GM21786 (cell line): Measurements from ENCODE around the gene ENTHD1.
"Not testable (repeated sequence)": the region's sequence is repeated elsewhere in the genome, so short reads cannot be mapped to it uniquely, and the experiment has no call there.

Experiments
- ATAC-seq: cut with Tn5 transposase; IDR thresholded peaks from one replicate; pipeline ENCODE4 v1.9.1; 2021; ENCODE audit not compliant: unreplicated experiment

Gene ENTHD1

DNA sequence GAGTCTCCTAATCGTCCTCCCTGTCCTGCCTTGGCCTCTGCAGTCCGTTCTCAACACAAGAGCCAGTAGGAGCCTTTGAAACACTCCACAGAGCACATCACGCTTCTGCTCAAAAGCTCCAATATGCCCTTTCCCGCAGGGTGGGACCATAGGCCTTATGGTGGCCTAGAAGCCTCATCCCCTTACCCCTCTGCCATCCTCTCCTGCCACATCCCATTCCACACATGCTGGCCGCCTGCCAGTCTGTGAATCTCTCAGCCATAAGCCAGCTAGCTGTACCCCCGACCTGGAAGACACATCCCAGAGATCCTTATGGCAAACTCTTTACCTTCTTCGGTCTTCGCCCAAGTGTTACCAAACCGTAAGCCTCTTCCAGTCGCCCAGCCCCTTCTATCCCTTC lies 157.8 kb downstream of the ENTHD1 start:
- ATAC-seq, result no peak

GRCh38 chr22:39734866-39735265 lies 158.7 kb downstream of the ENTHD1 start:
- no peak for ATAC-seq

DNA sequence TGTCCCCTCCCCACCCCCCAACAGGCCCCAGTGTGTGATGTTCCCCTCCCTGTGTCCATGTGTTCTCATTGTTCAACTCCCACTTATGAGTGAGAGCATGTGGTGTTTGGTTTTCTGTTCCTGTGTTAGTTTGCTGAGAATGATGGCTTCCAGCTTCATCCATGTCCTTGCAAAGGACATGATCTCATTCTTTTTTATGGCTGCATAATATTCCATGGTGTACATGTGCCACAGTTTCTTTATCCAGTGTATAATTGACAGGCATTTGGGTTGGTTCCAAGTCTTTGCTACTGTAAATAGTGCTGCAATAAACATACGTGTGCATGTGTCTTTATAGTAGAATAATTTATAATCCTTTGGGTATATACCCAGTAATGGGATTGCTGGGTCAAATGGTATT lies 159.5 kb downstream of the ENTHD1 start:
- ATAC-seq, result not testable (repeated sequence)

- ATAC-seq, result no peak
These were observed 160.4 kb downstream of the ENTHD1 start for GRCh38 chr22:39733191-39733590.

- ATAC-seq, result no peak
These were observed 160.9 kb downstream of the ENTHD1 start for GRCh38 chr22:39732625-39733024.

GRCh38 chr22:39731881-39732555 lies 161.5 kb downstream of the ENTHD1 start:
- no peak for ATAC-seq

- ATAC-seq, result no peak
These were observed 162.1 kb downstream of the ENTHD1 start for GRCh38 chr22:39731481-39731880.

DNA sequence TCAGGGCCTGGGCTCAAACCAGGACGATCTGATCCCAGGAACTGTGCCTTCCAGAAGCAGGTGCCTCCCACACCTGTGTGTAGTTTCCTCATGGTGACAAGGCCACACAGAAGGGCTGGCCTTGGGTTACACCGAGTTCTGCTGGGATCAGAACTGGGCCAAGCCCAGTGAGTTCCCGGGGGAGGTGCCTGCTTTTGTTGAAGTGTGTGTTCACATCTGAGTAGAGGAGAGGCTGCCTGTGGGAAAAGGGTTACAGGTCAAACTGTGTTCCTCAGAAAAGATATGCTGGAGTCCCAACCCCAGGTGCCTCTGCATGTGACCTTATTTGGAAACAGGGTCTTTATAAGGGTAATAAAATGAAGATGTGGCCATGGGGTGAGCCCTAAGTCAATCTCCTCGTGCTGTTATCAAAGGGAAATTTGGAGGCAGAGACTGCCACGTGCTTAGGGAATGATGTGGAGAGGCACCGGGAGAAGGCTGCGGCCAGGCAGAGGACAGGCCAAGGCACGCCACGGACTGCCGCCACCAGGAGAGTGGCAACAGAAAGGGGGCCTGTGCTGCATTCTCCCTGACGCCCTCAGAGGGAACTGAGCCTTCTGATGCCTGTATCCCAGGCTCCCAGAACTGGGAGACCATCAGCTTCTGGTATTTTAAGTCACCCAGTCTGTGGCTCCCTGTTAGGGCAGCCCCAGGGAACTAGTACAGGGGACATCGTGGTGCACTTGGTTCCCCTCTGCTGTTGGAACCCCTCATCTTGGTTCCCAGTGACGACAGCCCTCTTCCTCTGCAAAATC lies 164.2 kb downstream of the ENTHD1 start:
- no peak for ATAC-seq

GRCh38 chr22:39728236-39728860 lies 165.2 kb downstream of the ENTHD1 start:
- ATAC-seq, result no peak

DNA sequence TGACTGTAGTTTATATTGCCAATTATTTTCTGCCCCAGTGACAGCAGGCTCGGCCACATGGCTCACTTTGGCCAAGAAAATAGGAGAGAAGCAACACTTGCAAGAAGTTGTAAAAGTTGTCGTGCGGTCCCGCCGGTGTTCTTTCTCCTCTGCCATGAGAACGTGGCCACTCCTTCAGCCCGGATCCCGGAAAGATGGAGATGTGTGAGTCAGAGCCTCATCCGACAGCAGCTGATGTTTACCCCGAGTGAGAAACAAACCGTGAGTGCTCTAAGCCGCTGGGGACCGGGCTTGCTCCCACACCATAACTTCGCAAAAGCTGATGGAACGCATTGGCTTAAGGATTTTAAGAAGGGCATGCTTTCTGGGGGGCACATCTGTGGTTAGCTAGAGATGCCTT lies 166.0 kb downstream of the ENTHD1 start:
- no peak for ATAC-seq

DNA sequence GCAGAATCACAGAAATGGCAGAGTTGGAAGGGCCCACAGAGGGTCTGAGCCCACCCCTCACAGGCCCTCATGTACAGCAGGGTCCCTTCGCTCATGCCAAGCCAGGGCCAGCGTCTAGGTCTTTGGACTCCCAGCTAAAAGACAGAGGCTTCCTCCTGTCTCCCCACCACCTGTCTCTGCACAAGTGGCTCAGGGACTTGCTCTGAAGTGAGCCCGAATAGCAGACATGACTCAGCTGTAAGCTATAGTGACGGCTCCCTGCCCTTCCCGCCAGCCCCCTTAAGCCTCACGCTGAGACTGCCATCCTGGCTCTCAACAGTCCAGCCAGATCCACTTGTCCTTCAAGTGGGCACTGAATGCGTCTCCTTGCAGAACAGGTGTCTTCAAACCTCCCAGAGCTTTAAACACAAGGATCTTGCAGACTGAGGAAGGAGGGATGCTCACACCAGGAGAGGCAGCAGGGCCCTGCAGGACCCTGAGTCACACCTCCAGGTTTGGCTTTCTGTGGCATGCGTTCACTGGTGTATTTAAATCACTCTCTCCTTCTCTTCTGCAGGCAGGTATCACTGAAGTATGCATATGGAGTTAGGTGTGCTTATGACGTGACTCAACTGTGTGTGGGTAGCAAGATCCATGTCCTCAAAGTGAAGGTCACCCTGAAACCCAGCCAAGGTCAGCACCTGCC lies 168.1 kb downstream of the ENTHD1 start:
- ATAC-seq, result no peak

DNA sequence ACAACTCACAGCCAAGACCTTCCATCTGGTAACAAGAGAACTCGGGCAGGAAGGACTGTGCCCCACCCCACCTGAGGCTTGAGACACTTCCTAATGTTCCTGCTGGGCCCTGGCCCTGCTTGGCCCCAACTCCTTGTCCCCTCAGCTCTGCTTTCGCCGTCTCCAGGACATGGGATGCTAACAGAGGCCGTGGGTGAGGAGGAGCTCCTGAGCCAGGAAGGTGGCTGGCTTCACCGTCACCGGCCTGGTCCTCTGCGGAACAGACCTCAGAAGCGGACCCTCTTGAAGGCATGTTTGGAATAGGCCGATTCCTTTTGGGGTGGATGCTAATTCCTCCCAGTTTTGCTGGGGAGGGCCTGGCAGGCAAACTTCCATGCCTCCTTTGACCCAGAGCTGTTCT lies 168.7 kb downstream of the ENTHD1 start:
- ATAC-seq, result no peak

- no peak for ATAC-seq
These were observed 169.2 kb downstream of the ENTHD1 start for GRCh38 chr22:39724390-39724789.

DNA sequence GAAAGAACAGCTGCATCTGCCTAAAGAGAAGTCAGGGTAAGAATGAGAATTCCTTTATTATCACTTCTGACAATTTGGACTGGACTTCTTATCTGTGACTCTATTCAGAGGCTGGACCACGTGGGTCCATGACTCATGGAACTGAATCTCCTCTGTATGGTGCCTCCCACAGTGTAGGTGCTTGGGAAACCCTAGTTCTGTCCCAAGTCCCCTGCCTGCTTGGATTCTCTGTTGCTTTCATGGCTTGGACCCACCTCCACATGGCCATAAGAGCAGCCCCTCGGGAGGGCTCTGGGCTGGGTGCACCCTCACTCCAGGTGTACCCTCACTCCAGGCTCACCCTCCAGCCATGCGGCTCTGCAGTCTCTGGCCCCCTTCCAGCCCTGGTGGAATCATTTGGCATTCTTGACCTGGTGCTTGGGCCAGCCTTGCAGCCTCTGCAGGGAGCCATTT lies 169.6 kb downstream of the ENTHD1 start:
- ATAC-seq, result no peak

- no peak for ATAC-seq
These were observed 170.1 kb downstream of the ENTHD1 start for GRCh38 chr22:39723463-39723862.

- ATAC-seq, result no peak
These were observed 171.1 kb downstream of the ENTHD1 start for GRCh38 chr22:39722501-39722900.

DNA sequence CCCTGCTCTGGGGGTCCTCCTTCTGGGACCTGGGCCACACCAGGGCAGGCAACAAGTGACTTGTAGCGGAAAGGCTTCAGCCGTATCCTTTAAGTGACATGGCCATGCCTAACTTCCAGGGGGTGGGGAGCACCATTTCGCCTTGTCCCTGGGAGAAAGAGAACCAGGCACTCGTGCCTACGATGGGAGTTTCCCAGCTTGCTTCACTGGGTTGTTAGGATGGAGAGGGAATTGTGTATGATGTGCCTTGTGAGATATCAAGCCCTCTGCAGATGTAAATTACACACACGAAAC lies 171.6 kb downstream of the ENTHD1 start:
- ATAC-seq, result no peak

GRCh38 chr22:39721206-39722031 lies 172.1 kb downstream of the ENTHD1 start:
- no peak for ATAC-seq

- ATAC-seq, result no peak
These were observed 173.8 kb downstream of the ENTHD1 start for GRCh38 chr22:39719559-39720450.
